Calu3 (cell line): Measurements from ENCODE around the gene ABHD10. TPM values are rescaled to one million over a fixed set of nuclear protein-coding genes. Genes with fewer than 3 reads are reported as not detected.

Experiments used
- BruUV-seq: library from RNA; stranded (reverse); fragments of 400-500 nt; replicated peaks from 2 replicates; lab custom pipeline; 2021; lab: Mats Ljungman, UMichigan
- CTCF ChIA-PET: fragments of 300-600 bp; sonication (Branson Sonifier 250); formaldehyde crosslinking; loops from one replicate; lab custom pipeline; 2022; ENCODE audit warnings: antibody characterized with exemption; lab: Charles Lee
- DNase-seq: peaks from one replicate; pipeline ENCODE4 v3.0.0; 2022
- H3K27ac Mint-ChIP-seq: one replicate; pipeline ENCODE4 v1.8.0; 2022; ENCODE audit warnings: mixed read lengths; ENCODE audit not compliant: unreplicated experiment
- H3K27me3 Mint-ChIP-seq: one replicate; pipeline ENCODE4 v1.8.0; 2022; ENCODE audit warnings: mixed read lengths; ENCODE audit not compliant: unreplicated experiment
- H3K36me3 Mint-ChIP-seq: one replicate; pipeline ENCODE4 v1.8.0; 2022; ENCODE audit warnings: mild to moderate bottlenecking, moderate library complexity, mixed read lengths; ENCODE audit not compliant: insufficient read depth, unreplicated experiment
- H3K4me1 Mint-ChIP-seq: one replicate; pipeline ENCODE4 v1.8.0; 2022; ENCODE audit warnings: mild to moderate bottlenecking, low read depth, mixed read lengths; ENCODE audit not compliant: unreplicated experiment
- H3K4me3 Mint-ChIP-seq: one replicate; pipeline ENCODE4 v1.8.0; 2022; ENCODE audit warnings: mild to moderate bottlenecking, low read depth, moderate library complexity, mixed read lengths; ENCODE audit not compliant: unreplicated experiment
- H3K9me3 Mint-ChIP-seq: one replicate; pipeline ENCODE4 v1.8.0; 2022; ENCODE audit warnings: low read depth, mixed read lengths; ENCODE audit not compliant: unreplicated experiment
- CTCF ChIP-seq: fragments of 200-600 bp; IDR thresholded peaks from one replicate; pipeline ENCODE4 v1.8.0; 2022; ENCODE audit warnings: antibody characterized with exemption; ENCODE audit not compliant: unreplicated experiment
- intact Hi-C: fragments of 100-400 bp; cut with micrococcal nuclease; formaldehyde crosslinking; loops from one replicate; pipeline ENCODE4 v1.10.0; 2022; ENCODE audit not compliant: unreplicated experiment
- total RNA-seq: library from RNA; stranded (reverse); gene quantifications from 2 replicates; pipeline ENCODE4 v1.2.3, GENCODE V29; 2022

Gene ABHD10
- total RNA-seq, 1 experiment from 2014 or later, result 26.4 TPM

DNA sequence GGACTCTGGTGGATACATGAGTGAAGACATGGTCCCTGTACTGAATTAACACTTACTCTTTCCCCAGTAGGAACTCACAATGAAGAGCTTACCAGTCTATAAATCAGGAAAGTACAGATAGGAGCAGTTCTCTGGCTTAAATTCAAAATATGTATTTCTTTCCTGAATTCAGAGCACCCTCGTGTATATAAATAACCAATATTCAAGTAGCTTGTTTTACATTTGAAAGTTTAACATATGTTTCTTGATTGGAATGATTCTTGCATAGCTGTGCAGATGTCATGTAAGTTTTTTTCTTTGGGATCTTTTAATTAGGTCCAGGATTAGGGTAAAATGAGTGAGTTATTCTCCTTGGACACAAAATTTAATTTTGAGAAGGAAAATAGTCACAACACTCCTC lies 40.9 kb downstream of the ABHD10 start:
- CTCF ChIA-PET, result interaction anchor here (0.7 kb wide), 1 partner anchor 840 kb away, joined by 5 read pairs; no protein-coding TSS in a partner anchor
- intact Hi-C loops, result no loop called here
- no peaks in the 10 kb centered on the region for H3K4me1 Mint-ChIP-seq
- no peaks in the 10 kb centered on the region for H3K27me3 Mint-ChIP-seq
- DNase-seq, result no peak
- no peaks in the 10 kb centered on the region for H3K36me3 Mint-ChIP-seq
- H3K27ac Mint-ChIP-seq, result no peak overlapping the region
- H3K4me3 Mint-ChIP-seq, result no peak overlapping the region
- no peak for TF ChIP-seq CTCF
- no TSS peak for BruUV-seq
- H3K9me3 Mint-ChIP-seq, result peaks cover 7% of the 10 kb centered on the region

- Mint-ChIP-seq H3K9me3 (peaks cover 7% of the 10 kb centered on the region), H3K4me3 (no peak overlapping the region), H3K36me3 (no peaks in the 10 kb centered on the region), H3K27me3 (no peaks in the 10 kb centered on the region), H3K27ac (no peak overlapping the region), H3K4me1 (no peaks in the 10 kb centered on the region)
- no peak for DNase-seq
- no peak for TF ChIP-seq CTCF
- BruUV-seq, result no TSS peak
- intact Hi-C loops, result no loop called here
- CTCF ChIA-PET, result interaction anchor here (0.7 kb wide), 1 partner anchor 841 kb away, joined by 5 read pairs; no protein-coding TSS in a partner anchor
Measured at GRCh38 chr3:112020674-112021085, 41.9 kb downstream of the ABHD10 start.

- CTCF ChIA-PET, result no interaction called here
- H3K4me1 Mint-ChIP-seq, result no peaks in the 10 kb centered on the region
- no TSS peak for BruUV-seq
- TF ChIP-seq CTCF, result no peak
- DNase-seq, result no peak
- H3K9me3 Mint-ChIP-seq, result peaks cover under 1% of the 10 kb centered on the region
- H3K4me3 Mint-ChIP-seq, result no peak overlapping the region
- intact Hi-C loops, result no loop called here
- no peak overlapping the region for H3K27ac Mint-ChIP-seq
- H3K27me3 Mint-ChIP-seq, result no peaks in the 10 kb centered on the region
- no peaks in the 10 kb centered on the region for H3K36me3 Mint-ChIP-seq
Measured at GRCh38 chr3:112027142-112027541, 48.3 kb downstream of the ABHD10 start.

- no peaks in the 10 kb centered on the region for H3K4me1 Mint-ChIP-seq
- H3K36me3 Mint-ChIP-seq, result no peaks in the 10 kb centered on the region
- no peak for DNase-seq
- intact Hi-C loops, result no loop called here
- BruUV-seq, result no TSS peak
- no peak for TF ChIP-seq CTCF
- H3K27ac Mint-ChIP-seq, result no peak overlapping the region
- H3K27me3 Mint-ChIP-seq, result no peaks in the 10 kb centered on the region
- H3K4me3 Mint-ChIP-seq, result no peak overlapping the region
- CTCF ChIA-PET, result no interaction called here
- H3K9me3 Mint-ChIP-seq, result no peaks in the 10 kb centered on the region
Measured at GRCh38 chr3:112027826-112028225, 49.0 kb downstream of the ABHD10 start.
